Measurements from ENCODE around the gene REC8. TPM values are rescaled to one million over a fixed set of nuclear protein-coding genes. Genes with fewer than 3 reads are reported as not detected.

Gene REC8
- total and polyA plus RNA-seq, 2 of the 4 experiments (the other 2 are of a cell fraction) = 0.36 to 3.5 TPM

GRCh38 chr14:24156840-24157239 is 15.0 kb upstream of the REC8 start:
- H2BK5ac ChIP-seq (ENCODE audit: low read depth, low read length, poor library complexity, severe bottlenecking) = no peak overlapping the region
- no peak overlapping the region for H2AK5ac ChIP-seq (ENCODE audit: low read depth, low read length)
- no peak overlapping the region for H3K56ac ChIP-seq (ENCODE audit: extremely low read depth, insufficient read depth, low read length)
- H4K8ac ChIP-seq (ENCODE audit: low read depth in 2 of 2, low read length in 2 of 2) = no peak overlapping the region
- H2AFZ ChIP-seq (replicated peaks; ENCODE audit: low read length, poor library complexity) = no peak overlapping the region
- H3K79me1 ChIP-seq (ENCODE audit: low read depth in 1 of 2, low read length in 2 of 2) = peaks cover 7 to 11% of the 10 kb centered on the region in 2 experiments
- H3K4me1 ChIP-seq (ENCODE audit: control insufficient read depth, insufficient read depth, low read length) = peaks cover 3% of the 10 kb centered on the region
- POLR2A ChIA-PET (ENCODE audit: unreplicated experiment) = no interaction called here
- WGBS, 2 experiments (ENCODE audit: extremely low coverage in 2 of 2, insufficient read length in 1 of 2) = 100% methylated on average over 1 of the region's 1 CpG; no CpG with 5 or more reads in 1 of the 2 experiments
- TF ChIP-seq CEBPB (IDR thresholded peaks at IDR 0.05; ENCODE audit: low read depth, low read length) (no peak), MXI1 (IDR thresholded peaks at IDR 0.05; ENCODE audit: borderline replicate concordance, low read depth, low read length) (no peak), MAFK (IDR thresholded peaks at IDR 0.05; ENCODE audit: low read depth, low read length) (no peak), RFX5 (IDR thresholded peaks at IDR 0.05; ENCODE audit: low read depth, low read length) (no peak), MAZ (IDR thresholded peaks at IDR 0.05; ENCODE audit: borderline replicate concordance, low read depth, low read length) (no peak), POLR2A (IDR thresholded peaks at IDR 0.05; ENCODE audit: low read depth, low read length) (no peak), ELK1 (IDR thresholded peaks at IDR 0.05; ENCODE audit: borderline replicate concordance, low read depth, low read length) (no peak), FOS (IDR thresholded peaks at IDR 0.05; ENCODE audit: low read depth, low read length) (no peak), CHD1 (IDR thresholded peaks at IDR 0.05; ENCODE audit: low read depth, low read length) (no peak), CTCF (conservative IDR thresholded peaks at IDR 0.05; ENCODE audit: low read depth, low read length) (no peak), NFE2L2 (IDR thresholded peaks at IDR 0.05; ENCODE audit: low read depth, low read length) (no peak), BHLHE40 (IDR thresholded peaks at IDR 0.05; ENCODE audit: low read depth, low read length) (no peak), RCOR1 (IDR thresholded peaks at IDR 0.05; ENCODE audit: insufficient replicate concordance, low read length) (no peak), RAD21 (IDR thresholded peaks at IDR 0.05; ENCODE audit: low read length) (no peak), SMC3 (IDR thresholded peaks at IDR 0.05; ENCODE audit: low read depth, low read length) (no peak), USF2 (IDR thresholded peaks at IDR 0.05; ENCODE audit: low read depth, low read length) (no peak)
- H3K18ac ChIP-seq (ENCODE audit: low read depth, low read length) = no peak overlapping the region
- H3K27ac ChIP-seq (ENCODE audit: insufficient read depth, low read length) = no peak overlapping the region
- no peak overlapping the region for H3K9ac ChIP-seq (ENCODE audit: low read depth, low read length)
- intact Hi-C loops (cut with micrococcal nuclease) = no loop called here
- no peak for DNase-seq
- H4K5ac ChIP-seq (ENCODE audit: low read depth, low read length) = no peak overlapping the region
- no peak for ATAC-seq (ENCODE audit: low read depth)
- in situ Hi-C loops (cut with MboI; ENCODE audit: low sequenced_read_pairs) = no loop called here
- H3K9me3 ChIP-seq (ENCODE audit: control insufficient read depth, insufficient read depth, low read length) = no peaks in the 10 kb centered on the region
- H3K4me2 ChIP-seq (ENCODE audit: low read depth, low read length) = no peak overlapping the region
- no TSS peak for BruUV-seq (replicated peaks)
- H2AK9ac ChIP-seq (replicated peaks; ENCODE audit: low read depth, low read length, poor library complexity) = peak overlapping the region; percentile 24
- H3K36me3 ChIP-seq (ENCODE audit: control insufficient read depth, insufficient read depth, low read length) = peaks cover 57% of the 10 kb centered on the region
- H3K9me1 ChIP-seq (ENCODE audit: insufficient read depth, low read length) = peaks cover under 1% of the 10 kb centered on the region; the same call in 1 of the 2 replicates
- dilution Hi-C loops (cut with HindIII; ENCODE audit: low sequenced_read_pairs, unreplicated experiment) = no loop called here
- H2BK15ac ChIP-seq (ENCODE audit: low read depth, low read length) = no peak overlapping the region
- H3K4me3 ChIP-seq (ENCODE audit: insufficient read depth, low read depth, low read length) = no peak overlapping the region
- no peak overlapping the region for H4K91ac ChIP-seq (ENCODE audit: insufficient read depth, low read depth, low read length)
- H3K14ac ChIP-seq (replicated peaks; ENCODE audit: low read depth, low read length) = no peak overlapping the region
- no peaks in the 10 kb centered on the region for H3K27me3 ChIP-seq (ENCODE audit: control insufficient read depth, insufficient read depth, low read length)
- no peak overlapping the region for H3K23ac ChIP-seq (ENCODE audit: low read depth, low read length)
- no peak overlapping the region for H2BK120ac ChIP-seq (ENCODE audit: low read depth, low read length)
- CTCF ChIA-PET = interaction anchor here (0.6 to 1.4 kb wide), 2 partner anchors 10 to 1129 kb away, joined by 3 to 6 read pairs; partner anchors contain the start of gene PSME2
- no peak overlapping the region for H3K4ac ChIP-seq (ENCODE audit: low read depth, low read length)
- H2BK20ac ChIP-seq (ENCODE audit: low read depth, low read length) = no peak overlapping the region
- H4K20me1 ChIP-seq (ENCODE audit: insufficient read depth, low read length) = no peaks in the 10 kb centered on the region
